HG03103 (cell line): ENCODE results near the gene SETD7.
"Not testable (repeated sequence)": the region's sequence is repeated elsewhere in the genome, so short reads cannot be mapped to it uniquely, and the experiment has no call there.

Source experiments
- ATAC-seq: cut with Tn5 transposase; IDR thresholded peaks from one replicate; pipeline ENCODE4 v1.9.1; 2021; ENCODE audit warnings: low read depth; ENCODE audit not compliant: unreplicated experiment

SETD7 gene

GRCh38 chr4:139470997-139471665 lies 84.9 kb downstream of the SETD7 start:
- ATAC-seq, result no peak

GRCh38 chr4:139470295-139470694 lies 85.7 kb downstream of the SETD7 start:
- ATAC-seq, result no peak

- no peak for ATAC-seq
Measured at GRCh38 chr4:139469869-139470268, 86.2 kb downstream of the SETD7 start.

DNA sequence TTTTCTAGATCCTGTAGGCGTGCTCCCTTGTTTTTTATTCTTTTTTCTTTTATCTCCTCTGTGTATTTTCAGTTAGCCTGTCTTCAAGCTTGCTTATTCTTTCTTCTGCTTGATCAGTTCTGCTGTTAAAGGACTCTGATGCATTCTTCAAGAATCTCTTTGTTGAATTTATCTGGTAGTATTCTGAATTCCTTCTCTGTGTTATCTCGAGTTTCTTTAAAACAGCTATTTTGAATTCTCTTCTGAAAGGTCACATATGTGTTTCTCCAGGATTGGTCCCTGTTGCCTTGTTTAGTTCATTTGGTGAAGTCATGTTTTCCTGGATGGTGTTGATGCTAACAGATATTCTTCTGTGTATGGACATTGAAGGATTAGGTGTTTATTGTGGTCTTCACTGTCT lies 86.8 kb downstream of the SETD7 start:
- ATAC-seq, result no peak

GRCh38 chr4:139468756-139469155 lies 87.3 kb downstream of the SETD7 start:
- not testable (repeated sequence) for ATAC-seq

GRCh38 chr4:139465922-139466321 lies 90.1 kb downstream of the SETD7 start:
- no peak for ATAC-seq

GRCh38 chr4:139464512-139464911 lies 91.5 kb downstream of the SETD7 start:
- not testable (repeated sequence) for ATAC-seq

DNA sequence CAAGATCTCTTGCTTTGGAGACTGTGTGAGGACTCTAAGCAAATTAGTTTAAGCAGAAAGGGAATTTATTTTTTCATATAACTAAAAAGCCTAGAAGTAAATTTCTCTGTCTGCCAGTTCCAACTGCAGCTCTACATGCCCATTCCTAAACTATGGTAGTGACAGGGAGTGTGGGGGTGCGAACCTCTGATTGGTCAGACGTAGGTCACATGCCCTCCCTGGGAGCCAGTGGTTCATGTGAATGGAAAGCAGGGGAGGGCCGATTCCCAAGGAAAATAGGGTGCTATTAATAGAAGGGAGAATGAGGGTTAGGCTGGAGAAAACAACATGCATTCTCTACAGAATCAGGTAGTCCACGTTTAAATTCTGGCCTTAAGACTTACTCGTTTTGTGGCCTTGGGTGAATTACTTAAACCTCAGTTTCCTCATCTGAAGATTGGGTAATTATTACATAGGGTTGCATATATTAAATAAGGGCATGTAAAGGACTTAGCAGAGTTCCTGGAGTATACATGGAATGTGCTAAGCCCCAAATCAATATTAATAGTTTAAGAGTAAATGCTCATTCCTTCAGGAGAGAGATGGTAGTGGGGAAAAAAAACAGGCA lies 94.9 kb downstream of the SETD7 start:
- no peak for ATAC-seq

DNA sequence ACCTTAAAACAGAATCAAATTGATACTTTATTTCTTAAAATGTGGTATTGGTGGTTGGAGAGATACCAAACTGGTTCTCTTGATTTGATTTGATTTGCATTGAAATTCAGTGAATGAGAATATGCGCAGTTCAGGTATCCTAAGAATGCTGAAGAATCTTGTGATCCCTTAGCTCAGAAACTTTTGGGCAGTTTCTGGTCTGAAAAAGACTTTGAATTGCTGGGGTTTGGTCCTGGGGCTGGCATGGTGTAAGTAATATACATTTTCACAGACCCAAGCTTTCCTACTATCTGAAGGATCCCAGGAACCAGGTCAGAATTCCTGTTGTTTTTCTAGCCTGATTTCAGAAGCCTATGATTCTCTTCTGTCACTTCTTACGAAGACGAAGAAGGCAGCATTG lies 95.5 kb downstream of the SETD7 start:
- no peak for ATAC-seq

DNA sequence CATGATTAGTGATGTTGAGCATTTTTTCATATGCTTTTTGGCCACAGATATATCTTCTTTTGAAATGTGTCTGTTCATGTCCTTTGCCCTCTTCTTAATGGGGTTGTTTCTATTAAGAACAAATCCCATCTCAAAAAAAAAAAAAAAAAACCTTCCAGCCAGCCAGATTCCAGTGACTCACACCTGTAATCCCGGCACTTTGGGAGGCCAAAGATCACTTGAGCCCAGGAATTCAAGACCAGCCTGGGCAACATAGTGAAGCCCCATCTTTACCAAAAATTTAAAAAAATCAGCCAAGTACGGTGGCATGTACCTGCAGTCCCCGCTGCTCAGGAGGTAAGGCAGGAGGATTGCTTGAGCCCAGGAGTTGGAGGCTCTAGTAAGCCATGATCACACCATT lies 97.0 kb downstream of the SETD7 start:
- ATAC-seq, result no peak

- no peak for ATAC-seq
Measured at GRCh38 chr4:139458543-139458942, 97.5 kb downstream of the SETD7 start.

DNA sequence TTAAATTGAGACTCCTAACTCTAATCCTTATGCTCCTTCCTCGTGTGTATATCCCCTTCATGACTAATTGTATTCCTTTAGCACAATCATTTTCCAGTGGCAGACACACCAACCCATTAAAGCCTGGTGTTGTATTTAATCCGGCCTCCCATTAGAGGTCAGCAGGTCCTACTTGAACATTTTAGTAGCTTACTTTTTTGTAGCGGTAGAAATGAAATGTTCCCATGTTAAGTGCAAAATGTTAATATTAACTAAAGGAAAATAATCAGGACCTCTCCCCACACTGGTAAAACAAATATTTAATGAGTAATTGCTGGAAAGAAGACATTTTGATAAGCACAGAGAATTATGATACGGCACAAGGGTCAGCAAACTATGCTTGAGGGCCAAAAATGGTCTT lies 98.7 kb downstream of the SETD7 start:
- no peak for ATAC-seq

- ATAC-seq, result no peak
Measured at GRCh38 chr4:139455126-139455538, 100.9 kb downstream of the SETD7 start.

DNA sequence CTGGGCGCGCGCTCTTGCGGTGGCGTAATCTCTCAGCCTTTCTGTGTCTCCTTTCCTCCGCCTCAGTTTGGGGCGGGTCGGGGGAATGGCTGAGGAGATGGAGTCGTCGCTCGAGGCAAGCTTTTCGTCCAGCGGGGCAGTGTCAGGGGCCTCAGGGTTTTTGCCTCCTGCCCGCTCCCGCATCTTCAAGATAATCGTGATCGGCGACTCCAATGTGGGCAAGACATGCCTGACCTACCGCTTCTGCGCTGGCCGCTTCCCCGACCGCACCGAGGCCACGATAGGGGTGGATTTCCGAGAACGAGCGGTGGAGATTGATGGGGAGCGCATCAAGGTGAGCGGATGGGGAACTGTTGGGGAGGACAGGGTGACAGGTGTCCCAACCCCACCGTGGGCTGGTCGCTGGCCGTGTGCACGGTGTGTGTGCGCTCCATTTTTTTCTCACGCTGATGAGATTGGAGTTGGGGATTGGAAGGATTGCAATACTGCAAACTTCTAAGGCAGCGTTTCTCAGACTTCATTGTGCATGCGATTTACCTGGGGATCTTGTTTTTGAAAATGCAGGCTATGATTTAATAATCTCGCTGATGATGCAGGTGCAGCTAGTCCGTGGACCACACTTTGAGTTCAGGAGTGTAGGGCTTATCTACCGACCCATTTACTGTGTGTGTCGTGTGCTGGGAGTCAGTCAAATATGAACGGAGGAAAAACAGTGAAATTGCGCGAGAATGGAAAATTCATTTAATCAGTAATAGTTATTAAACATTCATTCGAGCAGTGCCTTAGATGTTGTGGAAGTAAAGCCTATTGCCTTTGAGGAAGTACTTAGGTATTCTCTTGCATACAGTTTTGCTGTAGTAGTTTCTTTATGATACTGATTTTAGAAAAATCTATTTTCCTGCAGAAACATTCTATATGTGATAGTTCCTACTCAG lies 101.6 kb downstream of the SETD7 start, which contains the start of gene RAB33B:
RAB33B (plus strand) TSS at position 11 of the 935 bp plus-strand sequence; CDS start at position 86, 75 bp downstream.
- ATAC-seq, result peak; percentile 3

GRCh38 chr4:139453371-139454110 lies 102.5 kb downstream of the SETD7 start:
- peak; percentile 83 for ATAC-seq

DNA sequence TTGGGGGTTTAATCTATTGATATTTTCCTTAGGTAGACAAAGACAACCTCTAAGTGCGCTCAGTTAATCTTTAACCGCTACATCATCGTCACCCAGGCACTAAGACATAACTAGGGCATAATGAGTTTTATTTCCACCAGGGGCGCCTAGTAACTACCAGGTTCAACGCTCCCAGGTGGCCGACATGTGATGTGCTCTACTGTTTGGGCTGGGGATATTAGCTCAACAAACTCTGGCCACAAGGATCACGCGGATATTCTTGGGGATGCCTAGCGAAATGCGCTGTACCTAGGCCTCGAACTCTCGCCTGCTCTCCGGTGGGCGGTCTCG lies 103.0 kb downstream of the SETD7 start:
- peak; percentile 38 for ATAC-seq

GRCh38 chr4:139451997-139452396 lies 104.0 kb downstream of the SETD7 start:
- ATAC-seq, result no peak

DNA sequence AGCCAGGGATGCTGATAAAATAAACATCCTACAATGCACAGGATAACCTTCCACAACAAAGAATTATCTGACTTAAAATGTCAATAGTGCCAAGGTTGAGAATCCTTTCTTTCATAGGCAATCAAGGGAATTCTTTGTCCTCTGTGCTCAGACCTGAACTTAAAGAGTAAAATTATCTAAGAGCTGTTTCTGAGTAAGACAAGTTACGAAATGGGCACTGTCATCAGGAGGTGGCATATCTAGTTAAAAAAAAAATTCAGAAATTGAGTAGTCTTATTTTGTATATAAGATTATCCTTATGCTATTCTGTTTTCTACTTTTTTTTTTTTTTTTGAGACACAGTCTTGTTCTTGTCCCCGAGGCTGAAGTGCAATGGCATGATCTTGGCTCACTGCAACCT lies 105.4 kb downstream of the SETD7 start:
- ATAC-seq, result no peak

GRCh38 chr4:139447078-139447477 lies 108.9 kb downstream of the SETD7 start:
- ATAC-seq, result not testable (repeated sequence)
